HG03159 (cell line): ENCODE data around the gene ZYX.

ENCODE experiments used
- ATAC-seq: cut with Tn5 transposase; IDR thresholded peaks from one replicate; pipeline ENCODE4 v1.9.1; 2021; ENCODE audit warnings: mild to moderate bottlenecking, moderate library complexity; ENCODE audit not compliant: unreplicated experiment

ZYX gene, protein sequence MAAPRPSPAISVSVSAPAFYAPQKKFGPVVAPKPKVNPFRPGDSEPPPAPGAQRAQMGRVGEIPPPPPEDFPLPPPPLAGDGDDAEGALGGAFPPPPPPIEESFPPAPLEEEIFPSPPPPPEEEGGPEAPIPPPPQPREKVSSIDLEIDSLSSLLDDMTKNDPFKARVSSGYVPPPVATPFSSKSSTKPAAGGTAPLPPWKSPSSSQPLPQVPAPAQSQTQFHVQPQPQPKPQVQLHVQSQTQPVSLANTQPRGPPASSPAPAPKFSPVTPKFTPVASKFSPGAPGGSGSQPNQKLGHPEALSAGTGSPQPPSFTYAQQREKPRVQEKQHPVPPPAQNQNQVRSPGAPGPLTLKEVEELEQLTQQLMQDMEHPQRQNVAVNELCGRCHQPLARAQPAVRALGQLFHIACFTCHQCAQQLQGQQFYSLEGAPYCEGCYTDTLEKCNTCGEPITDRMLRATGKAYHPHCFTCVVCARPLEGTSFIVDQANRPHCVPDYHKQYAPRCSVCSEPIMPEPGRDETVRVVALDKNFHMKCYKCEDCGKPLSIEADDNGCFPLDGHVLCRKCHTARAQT

DNA sequence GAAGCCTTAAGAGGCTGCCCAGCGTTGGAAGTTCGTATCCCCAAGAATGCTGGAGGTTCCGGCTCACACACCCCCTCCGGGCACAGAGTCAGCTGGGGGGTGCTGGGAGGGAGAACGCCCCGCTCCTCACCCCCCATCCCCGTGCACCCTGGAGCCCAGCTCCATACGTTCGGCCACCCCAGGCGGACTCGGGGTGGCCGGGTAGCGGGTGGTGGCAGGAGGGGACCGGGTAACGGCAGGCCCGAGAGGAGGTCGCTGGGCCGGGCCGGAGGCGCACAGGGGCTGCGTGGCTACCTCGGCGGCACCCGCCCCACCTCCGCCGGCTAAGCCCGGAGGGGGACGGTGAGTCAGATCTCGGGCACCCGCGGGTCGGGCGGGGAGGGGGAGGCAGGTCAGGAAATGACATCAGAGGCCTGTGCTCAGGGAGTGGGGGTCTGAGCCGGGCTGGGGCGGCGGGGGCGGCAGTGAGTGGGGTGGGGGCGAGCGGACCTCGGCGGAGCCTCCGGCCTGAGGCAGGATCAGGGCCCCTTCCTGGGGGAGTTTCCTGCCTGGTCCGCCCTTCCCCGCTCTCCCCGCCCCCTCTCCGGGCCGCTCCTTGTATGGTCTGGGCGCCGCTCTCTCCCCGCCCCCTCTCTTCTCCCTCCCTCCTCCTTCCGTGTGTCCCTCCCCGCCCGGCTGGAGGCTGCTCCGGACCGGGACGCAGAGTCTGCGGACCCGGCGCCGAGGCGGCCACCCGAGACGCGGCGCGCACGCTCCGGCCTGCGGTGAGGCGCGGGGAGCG lies at the start of gene ZYX:
Gene ZYX, plus strand, starts transcription at position 700 of the 781 bp plus-strand sequence. CDS start 227 bp downstream, outside the sequence.
- peak; percentile 73 for ATAC-seq

DNA sequence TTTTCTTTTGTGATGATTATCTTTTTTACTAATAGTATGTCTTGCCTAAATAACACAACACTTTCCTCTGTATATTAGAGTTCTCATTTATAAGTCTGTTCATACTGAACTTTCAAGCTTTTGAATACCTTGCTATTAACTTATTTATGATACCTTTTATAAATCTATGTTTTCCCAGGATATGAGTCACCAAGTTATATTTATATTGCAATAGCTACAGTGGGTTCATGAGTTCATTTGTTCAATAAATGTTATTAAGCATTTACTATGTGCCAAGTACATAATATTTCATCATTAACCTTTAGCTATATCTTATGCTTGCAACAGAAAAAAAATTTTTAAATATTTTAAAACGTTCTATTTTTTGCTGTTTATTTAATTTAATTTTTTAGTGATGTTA lies 46.9 kb upstream of the ZYX start:
- ATAC-seq: no peak

DNA sequence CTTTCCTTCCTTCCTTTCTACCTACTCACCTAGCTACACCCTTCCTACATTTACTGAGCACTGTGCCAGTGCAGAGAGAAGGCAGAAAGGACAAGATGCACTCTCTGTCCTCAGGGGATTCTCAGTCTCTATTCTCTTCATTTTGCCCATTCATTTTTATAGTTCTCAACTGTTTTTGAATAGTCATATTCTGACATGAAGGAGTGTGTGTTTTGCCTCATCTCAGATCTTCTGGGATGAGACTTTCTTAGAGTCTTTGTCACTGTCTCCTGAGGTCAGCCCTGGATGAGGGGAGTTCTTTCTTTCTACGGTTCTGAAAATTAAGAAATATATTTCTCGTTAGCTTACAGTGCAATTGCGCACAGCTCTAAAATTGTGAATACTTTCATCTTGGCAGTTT lies 43.9 kb upstream of the ZYX start:
- ATAC-seq: no peak

DNA sequence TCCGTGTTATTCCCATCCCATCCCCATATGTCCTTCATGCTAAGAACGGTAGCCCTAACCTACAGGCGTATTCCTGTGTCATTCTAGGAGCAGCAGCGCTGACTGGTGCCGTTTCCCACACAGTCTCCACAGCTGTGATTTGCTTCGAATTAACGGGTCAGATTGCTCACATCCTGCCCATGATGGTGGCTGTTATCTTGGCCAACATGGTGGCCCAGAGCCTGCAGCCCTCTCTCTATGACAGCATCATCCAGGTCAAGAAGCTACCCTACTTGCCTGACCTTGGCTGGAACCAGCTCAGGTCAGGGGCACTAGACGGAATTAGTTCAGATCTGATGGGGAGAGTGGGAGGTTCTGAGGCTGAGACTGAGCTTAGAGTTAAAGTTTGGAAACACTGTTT lies 39.3 kb upstream of the ZYX start:
- no peak for ATAC-seq

DNA sequence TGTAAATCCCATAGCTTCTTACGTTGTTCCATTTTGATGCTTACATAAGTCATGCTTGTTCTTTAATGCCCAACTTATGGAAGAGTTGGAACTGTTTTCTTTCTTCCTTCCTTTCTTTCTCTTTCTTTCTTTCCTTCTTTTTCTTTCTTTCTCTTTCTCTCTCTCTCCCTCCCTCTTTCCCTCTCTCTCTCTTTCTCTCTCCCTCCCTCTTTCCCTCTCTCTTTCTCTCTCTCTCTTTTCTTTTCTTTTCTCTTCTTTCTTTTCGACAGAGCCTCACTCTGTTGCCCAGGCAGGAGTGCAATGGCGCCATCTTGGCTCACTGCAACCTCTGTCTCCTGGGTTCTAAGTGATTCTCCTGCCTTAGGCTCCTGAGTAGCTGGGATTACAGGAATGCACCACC lies 37.5 kb upstream of the ZYX start:
- ATAC-seq: no peak

DNA sequence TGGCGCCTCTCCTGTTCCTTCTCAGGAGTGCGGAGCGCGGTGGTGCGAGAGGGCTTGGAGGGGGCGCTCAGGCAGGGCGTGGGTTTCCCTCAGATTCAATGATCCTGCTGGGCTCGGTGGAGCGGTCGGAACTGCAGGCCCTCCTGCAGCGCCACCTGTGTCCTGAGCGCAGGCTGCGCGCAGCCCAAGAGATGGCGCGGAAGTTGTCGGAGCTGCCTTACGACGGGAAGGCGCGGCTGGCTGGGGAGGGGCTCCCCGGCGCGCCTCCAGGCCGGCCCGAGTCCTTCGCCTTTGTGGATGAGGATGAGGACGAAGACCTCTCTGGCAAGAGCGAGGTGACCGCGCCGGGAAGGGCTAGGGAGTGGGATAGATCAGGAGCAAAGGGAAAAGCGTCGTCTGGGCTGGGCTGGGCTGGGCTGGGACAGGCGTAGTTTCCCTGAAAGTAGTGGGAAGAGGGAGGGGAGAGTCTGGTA lies 35.7 kb upstream of the ZYX start:
- ATAC-seq: peak; percentile 93

DNA sequence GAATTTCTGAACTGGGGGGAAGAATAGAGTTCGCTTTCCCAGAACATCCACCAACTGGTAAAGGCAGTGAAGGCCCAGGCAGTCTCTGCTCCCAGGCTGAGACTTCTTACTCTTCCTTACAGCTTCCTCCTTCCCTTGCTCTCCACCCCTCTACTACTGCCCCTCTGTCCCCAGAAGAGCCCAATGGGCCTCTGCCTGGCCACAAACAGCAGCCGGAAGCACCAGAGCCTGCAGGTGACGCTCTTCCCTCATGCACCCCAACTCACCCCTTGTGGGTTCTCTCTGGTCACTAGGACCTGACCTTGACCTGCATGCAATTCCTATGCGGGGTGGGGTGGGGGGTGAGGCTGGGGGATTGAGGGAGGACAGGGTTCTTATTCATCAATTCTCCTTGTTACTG lies 35.1 kb upstream of the ZYX start:
- no peak for ATAC-seq

DNA sequence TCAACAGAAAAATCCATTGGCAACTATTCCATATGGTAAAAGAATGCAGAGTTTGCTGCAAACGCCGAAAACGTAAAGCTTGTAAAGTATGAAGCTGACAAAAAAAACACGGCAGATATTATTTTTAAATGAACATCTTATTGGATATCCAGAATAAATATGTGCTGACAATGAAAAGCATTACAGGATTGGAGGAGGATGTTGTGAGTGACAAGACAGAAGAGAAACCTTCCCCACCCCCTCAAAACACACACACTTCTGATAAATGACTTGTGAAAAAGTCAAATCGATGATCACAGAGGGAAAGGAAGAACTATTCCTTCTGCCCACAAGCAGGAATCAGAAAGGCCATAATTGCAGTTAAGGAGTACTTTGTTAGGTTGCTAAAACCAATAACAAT lies 33.2 kb upstream of the ZYX start:
- no peak for ATAC-seq

DNA sequence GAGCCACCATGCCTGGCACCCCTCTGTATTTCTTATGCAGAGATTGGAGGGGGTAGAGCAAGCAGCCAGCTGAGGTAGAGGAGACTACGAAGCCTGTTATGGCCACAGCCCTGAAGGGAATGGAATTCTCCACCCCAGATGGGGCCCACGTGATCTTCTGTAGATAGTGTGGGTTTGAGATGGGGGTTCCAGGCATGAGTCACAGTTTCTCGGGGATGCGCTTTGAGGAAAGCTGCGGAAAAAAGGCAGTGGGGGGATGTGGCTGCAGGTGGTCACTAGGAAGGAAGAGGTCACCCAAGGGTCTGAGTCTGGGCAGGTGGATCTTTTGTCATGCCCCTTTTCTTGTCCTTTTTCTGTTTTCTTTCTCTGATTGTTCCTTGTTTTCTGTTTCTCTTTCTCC lies 30.1 kb upstream of the ZYX start:
- ATAC-seq: no peak

DNA sequence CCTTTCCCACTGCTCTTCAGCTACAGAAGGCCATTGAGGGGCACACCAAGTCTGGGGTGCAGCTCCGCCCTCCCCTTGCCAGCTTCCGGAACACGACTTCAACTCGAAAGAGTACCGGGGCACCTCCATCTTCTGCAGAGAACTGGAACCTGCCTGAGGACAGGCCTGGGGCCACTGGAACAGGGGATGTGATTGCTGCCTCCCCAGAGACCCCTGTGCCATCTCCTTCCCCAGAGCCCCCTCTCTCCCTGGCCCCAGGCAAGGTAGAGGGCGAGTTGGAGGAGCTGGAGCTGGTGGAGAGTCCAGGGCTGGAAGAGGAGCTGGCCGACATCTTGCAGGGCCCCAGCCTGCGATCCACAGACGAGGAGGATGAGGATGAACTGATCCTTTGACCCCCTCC lies 29.6 kb upstream of the ZYX start:
- no peak for ATAC-seq

DNA sequence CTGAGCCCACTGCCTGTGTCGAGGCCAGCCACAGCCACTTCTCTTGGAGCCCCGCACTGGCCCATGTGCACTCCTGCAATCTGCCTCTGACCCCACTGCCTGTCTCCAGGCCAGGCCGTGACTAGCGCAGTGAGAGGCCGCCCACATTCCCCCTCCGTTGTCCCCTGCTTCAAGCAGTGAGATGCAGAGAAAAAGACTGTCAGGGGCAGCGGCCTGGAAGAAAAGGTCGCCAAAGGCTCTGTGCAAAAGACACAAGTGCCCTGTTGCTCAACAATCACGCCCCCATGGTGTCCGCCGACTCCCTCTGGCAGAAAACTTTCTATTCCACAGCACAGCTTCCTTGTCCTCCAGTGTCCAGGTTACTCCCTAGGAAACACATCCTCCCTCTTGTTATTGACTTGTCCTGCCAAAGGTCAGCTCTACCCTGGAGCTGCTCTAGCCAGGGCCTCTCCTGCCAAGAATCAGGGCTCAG lies 28.6 kb upstream of the ZYX start:
- ATAC-seq: no peak

DNA sequence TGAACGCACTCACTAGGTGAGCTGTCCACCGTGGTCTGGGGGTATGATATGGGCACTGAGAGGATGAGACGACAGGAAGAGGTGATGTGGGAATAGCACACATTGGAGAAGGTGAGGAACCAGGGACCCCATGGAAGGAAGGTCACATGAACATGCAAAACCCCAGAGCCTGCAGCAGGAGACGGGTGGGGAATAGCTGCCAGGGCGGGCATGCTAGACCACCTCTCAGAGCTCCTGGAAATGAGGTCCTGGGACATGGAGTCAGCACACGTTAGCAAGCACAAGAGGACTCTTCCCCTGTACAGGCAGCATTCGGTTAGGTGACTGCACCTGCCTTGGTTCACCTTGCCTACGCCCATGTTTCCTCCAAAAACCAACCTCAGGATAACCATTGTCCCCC lies 26.8 kb upstream of the ZYX start:
- no peak for ATAC-seq

DNA sequence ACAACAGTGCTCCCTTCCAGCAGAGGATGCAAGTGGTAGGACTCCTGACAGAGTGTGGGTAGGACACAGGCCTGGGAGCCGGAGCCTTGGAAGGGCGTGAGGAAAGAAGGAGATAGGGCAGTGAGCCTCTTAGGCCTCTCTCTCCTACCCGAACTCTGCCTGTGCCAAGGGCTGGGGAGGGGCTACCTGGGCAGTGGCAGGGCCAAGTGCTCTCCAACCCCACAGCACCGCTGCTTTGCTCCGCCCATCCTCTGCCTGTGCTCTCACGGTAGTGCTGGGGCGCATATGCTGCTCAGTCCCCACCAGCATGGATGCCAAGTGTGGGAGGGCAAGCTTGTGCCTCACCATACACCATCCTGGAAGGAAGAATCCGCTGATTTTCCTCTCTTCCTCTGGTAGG lies 26.2 kb upstream of the ZYX start:
- ATAC-seq: no peak

DNA sequence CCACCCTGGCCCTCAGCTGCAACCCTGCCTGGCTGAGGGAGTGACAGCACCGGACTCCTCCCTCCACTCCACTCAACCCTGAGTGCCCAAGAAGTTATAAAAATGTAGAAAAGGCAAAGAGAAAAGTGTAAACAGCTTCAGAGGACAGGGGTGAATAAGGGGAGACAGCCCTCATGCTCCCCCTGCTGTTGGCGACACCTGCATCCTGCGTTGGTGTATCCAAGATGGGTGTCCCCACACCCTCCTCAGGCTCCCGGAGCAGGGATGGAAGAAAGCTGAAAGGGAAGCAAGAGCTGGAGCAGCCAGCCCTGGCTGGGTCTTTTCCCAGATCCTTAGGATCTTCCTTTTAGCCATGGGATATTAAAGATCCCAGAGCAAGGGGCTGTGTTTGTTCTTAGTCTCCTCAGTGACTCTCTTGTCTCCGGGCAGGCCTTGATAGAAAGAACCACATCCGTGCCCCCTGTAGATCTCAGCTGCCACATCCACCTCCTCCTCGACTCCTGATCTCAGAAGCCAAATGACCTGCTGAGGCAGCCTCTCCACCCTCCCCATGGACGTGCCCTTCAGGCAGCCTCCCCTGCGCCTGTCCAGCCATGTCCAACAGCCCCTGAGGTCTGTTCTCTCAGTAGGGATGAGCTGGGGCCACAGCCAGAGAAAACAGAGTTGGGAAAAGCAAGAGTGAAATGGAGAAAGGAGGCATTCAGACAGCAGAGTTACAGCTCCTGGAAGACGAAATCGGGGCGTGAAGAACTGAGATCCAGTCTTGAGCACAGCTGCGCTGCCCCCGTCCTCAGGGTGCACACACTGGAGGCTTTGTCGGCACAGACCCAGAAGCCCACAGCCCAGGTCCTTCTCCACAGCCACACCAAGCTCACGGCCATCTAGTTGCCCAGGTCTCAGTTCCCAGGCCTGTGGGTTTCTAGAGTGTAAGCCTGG lies 25.4 kb upstream of the ZYX start:
- ATAC-seq: no peak

DNA sequence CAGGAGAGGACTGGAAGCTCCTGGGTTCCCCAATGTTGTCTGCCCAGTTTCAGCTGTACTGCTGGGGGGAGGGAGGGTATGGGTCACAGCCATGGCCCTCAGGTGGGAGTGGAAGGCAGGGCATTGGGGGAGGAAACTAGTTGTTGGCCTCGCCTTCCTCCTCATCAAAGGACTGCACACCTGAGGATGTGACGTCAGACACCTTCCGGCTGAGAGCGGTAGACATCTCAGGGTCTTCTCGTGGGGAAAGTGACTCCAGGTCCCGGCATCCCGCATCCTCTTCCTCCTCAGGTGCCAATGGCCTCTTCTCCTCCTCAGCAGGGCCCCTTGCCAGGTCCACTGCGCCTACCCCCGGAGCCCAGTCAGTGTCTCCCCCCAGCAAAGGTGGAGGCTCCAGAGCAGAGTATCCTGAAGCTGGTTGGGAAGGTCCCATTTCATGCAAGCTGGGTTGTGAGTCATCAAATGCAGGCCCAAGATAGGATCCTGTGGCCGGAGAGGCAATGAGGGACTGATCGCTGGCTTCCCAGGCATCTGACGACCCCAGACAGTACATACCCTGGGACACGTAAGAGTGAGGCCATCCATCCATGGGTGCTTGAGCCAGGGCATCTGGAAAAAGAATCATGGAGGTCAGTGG lies 24.6 kb upstream of the ZYX start:
- ATAC-seq: no peak

DNA sequence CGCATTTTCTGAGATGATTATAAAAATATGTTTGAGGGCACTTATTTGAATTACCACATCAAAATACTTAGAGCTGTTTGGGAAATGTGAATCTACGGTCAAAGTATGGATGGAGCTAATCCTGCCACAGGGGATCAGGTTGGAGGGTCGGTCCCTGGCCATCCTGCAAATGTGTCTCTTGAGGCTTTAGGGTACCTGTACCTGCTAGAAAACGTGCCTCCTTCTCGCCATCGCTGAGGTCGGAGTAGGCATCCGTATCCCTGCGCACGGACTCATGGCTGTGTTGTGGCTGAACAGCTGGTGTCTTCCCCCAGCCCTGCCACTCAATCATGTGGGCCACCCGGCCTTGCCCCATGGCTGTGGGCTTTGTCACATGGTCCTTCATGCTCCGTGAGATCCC lies 22.5 kb upstream of the ZYX start:
- no peak for ATAC-seq

DNA sequence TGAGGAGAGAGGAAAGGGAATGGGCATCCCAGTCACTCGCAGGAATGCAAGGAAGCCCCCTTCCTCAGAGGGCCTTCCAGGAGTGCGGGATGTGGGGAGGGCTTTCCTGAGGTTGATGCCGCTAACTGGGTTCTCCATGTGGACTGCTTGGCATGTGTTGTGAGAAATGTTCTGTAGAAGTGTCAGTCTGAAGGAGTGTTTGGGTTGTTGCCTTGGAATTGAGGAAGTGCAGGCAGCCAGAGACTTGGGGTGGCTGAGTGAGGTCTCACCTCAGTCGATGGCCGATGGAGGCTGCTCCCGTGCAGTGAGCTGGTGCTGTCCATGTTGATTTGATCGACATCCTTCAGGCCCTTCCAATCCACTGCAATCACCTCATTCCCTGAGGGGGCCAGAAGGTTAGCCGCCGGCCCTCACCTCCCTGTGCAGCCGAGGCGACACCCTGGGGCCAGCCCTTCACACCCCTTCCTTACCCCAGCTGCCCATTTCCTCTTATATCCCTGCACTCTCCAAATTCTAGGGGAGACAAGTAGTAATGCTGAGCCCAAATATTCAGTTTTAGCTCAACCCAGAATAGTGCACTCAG lies 21.3 kb upstream of the ZYX start:
- no peak for ATAC-seq

DNA sequence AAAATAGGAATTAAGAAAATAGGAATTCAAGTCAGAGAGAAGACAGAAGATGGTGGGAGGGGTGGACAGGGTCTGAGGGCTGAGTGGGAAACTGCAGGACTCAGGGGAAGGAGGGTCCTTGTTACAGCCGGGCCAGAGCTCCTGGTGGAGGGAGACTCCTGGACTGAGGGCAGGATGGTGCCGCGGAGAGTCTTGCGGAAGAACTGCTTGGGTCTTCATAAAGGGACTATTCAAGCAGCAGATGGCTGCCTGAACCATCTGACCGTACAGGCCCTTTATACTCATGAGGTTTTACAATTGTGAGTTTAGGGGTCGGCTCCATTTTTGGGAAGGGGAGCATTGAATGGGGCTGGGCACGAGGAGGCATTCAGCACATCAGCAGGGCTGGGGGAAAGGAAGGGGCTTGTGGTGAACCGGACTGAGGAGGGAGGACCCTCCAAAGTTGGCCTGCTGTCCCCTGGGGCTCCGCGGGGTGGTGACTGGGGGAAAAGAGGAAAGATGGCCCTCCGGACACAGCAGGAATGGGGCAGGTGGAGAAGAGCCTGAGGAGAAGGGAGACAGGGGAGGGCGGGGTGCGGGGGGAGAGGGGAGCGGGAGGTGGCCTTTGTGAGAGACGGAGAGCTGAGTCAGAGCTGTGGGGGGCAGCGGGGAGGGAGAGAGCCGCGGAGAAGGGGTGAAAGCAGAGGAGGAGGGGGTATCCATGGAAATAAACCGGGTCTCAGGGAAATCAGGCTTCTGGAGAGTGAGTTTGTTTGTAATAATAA lies 20.2 kb upstream of the ZYX start:
- no peak for ATAC-seq

DNA sequence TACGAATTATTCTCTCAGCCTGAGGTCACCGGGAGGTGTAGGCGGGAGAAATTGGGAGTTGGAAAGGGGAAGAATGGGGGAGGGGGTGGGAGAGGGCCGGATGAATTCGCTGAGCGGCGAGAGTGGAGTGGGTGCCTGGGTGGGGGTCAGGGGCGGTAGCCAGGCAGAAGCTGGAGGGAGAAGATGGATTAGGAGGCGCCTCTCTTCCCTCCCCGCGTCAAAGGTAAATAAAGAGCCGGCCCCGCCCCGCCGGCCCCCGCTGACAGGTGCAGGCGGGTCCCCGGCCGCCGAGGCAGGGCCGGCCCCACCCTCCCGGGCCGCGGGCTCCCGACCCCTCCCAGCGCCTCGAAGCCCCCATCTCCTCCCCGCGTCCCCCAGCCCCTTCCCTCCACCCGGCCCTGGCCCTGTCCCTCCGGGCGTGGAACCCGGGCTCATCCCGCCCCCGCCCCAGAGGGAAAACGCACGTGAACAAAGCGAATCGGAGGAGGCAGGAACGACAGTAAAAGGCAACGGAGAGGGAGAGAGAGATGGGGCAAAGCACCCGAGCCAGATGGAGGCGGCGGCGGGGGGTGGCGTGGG lies 19.5 kb upstream of the ZYX start:
- no peak for ATAC-seq
